HEK293T (cell line): ENCODE results near the gene MOGAT1.

Source experiments
- CTCF ChIA-PET: fragments of 350-600 bp; formaldehyde crosslinking; extraction: SDS; loops from one replicate; lab custom pipeline; 2021; ENCODE audit warnings: antibody characterized with exemption, inconsistent platforms; lab: Yijun Ruan, JAX
- POLR2A ChIA-PET: fragments of 350-600 bp; formaldehyde crosslinking; extraction: SDS; loops from one replicate; lab custom pipeline; 2020; ENCODE audit warnings: antibody characterized with exemption, inconsistent platforms; lab: Yijun Ruan, JAX
- DNase-seq: peaks from one replicate; pipeline ENCODE4 v3.0.0; 2012; ENCODE audit warnings: mixed read lengths; ENCODE audit errors: extremely low spot score
- ARNT ChIP-seq: fragments of 450-650 bp; IDR thresholded peaks from 2 replicates; pipeline ENCODE4 v1.6.1; 2017; ENCODE audit warnings: mild to moderate bottlenecking
- BHLHE40 ChIP-seq: fragments of 450-650 bp; IDR thresholded peaks from 2 replicates; pipeline ENCODE4 v1.6.1; 2016; ENCODE audit warnings: mild to moderate bottlenecking, moderate library complexity, borderline replicate concordance
- CTBP1 ChIP-seq: fragments of 450-650 bp; IDR thresholded peaks from 2 replicates; pipeline ENCODE4 v1.6.1; 2016; ENCODE audit warnings: borderline replicate concordance
- ELF4 ChIP-seq: fragments of 450-650 bp; IDR thresholded peaks from 2 replicates; pipeline ENCODE4 v1.6.1; 2017; ENCODE audit warnings: antibody characterized with exemption
- FOXA1 ChIP-seq: fragments of 450-650 bp; IDR thresholded peaks from 2 replicates; pipeline ENCODE4 v1.6.1; 2016; ENCODE audit warnings: mild to moderate bottlenecking
- FOXK2 ChIP-seq: fragments of 450-650 bp; IDR thresholded peaks from 2 replicates; pipeline ENCODE4 v1.6.1; 2016; ENCODE audit warnings: mild to moderate bottlenecking
- FOXM1 ChIP-seq: fragments of 450-650 bp; IDR thresholded peaks from 2 replicates; pipeline ENCODE4 v1.6.1; 2017; ENCODE audit warnings: mild to moderate bottlenecking, borderline replicate concordance
- HDGF ChIP-seq: fragments of 450-650 bp; IDR thresholded peaks from 2 replicates; pipeline ENCODE4 v1.6.1; 2017; ENCODE audit warnings: antibody characterized with exemption, borderline replicate concordance
- L3MBTL2 ChIP-seq: fragments of 450-650 bp; conservative IDR thresholded peaks from 2 replicates; pipeline ENCODE4 v1.6.1; 2016; ENCODE audit warnings: mild to moderate bottlenecking
- LEF1 ChIP-seq: fragments of 450-650 bp; IDR thresholded peaks from 2 replicates; pipeline ENCODE4 v1.6.1; 2017; ENCODE audit warnings: mild to moderate bottlenecking, borderline replicate concordance
- NFRKB ChIP-seq: fragments of 450-650 bp; IDR thresholded peaks from 2 replicates; pipeline ENCODE4 v1.6.1; 2016; ENCODE audit warnings: mild to moderate bottlenecking, moderate library complexity
- PKNOX1 ChIP-seq: fragments of 450-650 bp; IDR thresholded peaks from 2 replicates; pipeline ENCODE4 v1.6.1; 2016
- SP1 ChIP-seq: fragments of 450-650 bp; IDR thresholded peaks from 2 replicates; pipeline ENCODE4 v1.6.1; 2017
- SUZ12 ChIP-seq: fragments of 450-650 bp; IDR thresholded peaks from 2 replicates; pipeline ENCODE4 v1.6.1; 2016; ENCODE audit warnings: mild to moderate bottlenecking
- TARDBP ChIP-seq: fragments of 450-650 bp; IDR thresholded peaks from 2 replicates; pipeline ENCODE4 v1.6.1; 2016
- ZNF384 ChIP-seq: fragments of 450-650 bp; IDR thresholded peaks from 2 replicates; pipeline ENCODE4 v1.6.1; 2016

The MOGAT1 gene

GRCh38 chr2:222750533-222750932 lies 79.1 kb downstream of the MOGAT1 start:
- CTCF ChIA-PET = interaction anchor here (0.8 kb wide), 1 partner anchor 42 kb away, joined by 3 read pairs; no protein-coding TSS in a partner anchor

GRCh38 chr2:222751238-222751637 lies 79.8 kb downstream of the MOGAT1 start:
- DNase-seq = no peak
- ChIA-PET POLR2A (no interaction called here), CTCF (interaction anchor here (0.8 kb wide), 1 partner anchor 42 kb away, joined by 3 read pairs; no protein-coding TSS in a partner anchor)
- TF ChIP-seq ZNF384 = no peak
- no peak for TF ChIP-seq SUZ12
- no peak for TF ChIP-seq ARNT
- TF ChIP-seq PKNOX1 = no peak
- no peak for TF ChIP-seq HDGF
- no peak for TF ChIP-seq FOXK2
- no peak for TF ChIP-seq FOXM1
- TF ChIP-seq NFRKB = no peak
- TF ChIP-seq BHLHE40 = no peak
- no peak for TF ChIP-seq ELF4
- TF ChIP-seq CTBP1 = no peak

More at GRCh38 chr2:222750533-222750932, 79.1 kb downstream of the MOGAT1 start:
- DNase-seq = no peak
- TF ChIP-seq NFRKB = no peak
- TF ChIP-seq ELF4 = no peak
- no peak for TF ChIP-seq FOXA1
- TF ChIP-seq ARNT = no peak
- TF ChIP-seq PKNOX1 = no peak
- TF ChIP-seq LEF1 = no peak
- TF ChIP-seq ZNF384 = no peak
- TF ChIP-seq SUZ12 = no peak
- no peak for TF ChIP-seq HDGF
- POLR2A ChIA-PET = no interaction called here

- POLR2A ChIA-PET = interaction anchor here (1.7 kb wide), 1 partner anchor 110 kb away, joined by 6 read pairs; no protein-coding TSS in a partner anchor
- CTCF ChIA-PET = no interaction called here
- no peak for DNase-seq
- no peak for TF ChIP-seq TARDBP
- TF ChIP-seq PKNOX1 = no peak
- no peak for TF ChIP-seq ELF4
- no peak for TF ChIP-seq L3MBTL2
- no peak for TF ChIP-seq FOXM1
- TF ChIP-seq FOXA1 = no peak
- TF ChIP-seq SP1 = no peak
- TF ChIP-seq HDGF = no peak
- TF ChIP-seq SUZ12 = no peak
- TF ChIP-seq ARNT = no peak
- no peak for TF ChIP-seq ZNF384
- TF ChIP-seq NFRKB = no peak
- TF ChIP-seq BHLHE40 = no peak
- no peak for TF ChIP-seq LEF1
- TF ChIP-seq CTBP1 = no peak
- TF ChIP-seq FOXK2 = no peak
Measured at GRCh38 chr2:222751821-222752719, 80.6 kb downstream of the MOGAT1 start.

DNA sequence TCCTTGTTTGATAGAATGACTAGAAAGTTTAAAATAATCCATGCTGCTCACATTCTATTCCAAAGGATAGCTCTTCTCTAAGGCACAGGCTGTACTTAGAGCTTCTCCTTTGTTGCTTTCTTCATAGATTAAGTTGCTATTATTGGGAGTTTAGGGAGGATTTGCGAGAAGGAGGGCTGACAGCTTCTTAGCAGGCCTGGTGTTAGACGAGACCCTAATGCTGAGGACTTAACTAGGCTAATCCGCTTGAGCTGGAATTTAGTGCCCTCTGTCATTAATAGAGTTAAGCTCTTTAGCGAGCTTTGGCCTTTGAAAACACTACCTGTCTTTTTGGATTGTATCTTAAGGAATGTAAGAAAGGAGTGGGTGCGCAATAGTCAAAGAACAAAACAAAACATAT lies 81.3 kb downstream of the MOGAT1 start:
- no peak for DNase-seq
- TF ChIP-seq ARNT (no peak), NFRKB (no peak), FOXA1 (no peak), SUZ12 (no peak), L3MBTL2 (no peak), FOXM1 (no peak), TARDBP (no peak), FOXK2 (no peak), PKNOX1 (no peak), BHLHE40 (no peak), HDGF (no peak), ZNF384 (no peak), ELF4 (no peak), LEF1 (no peak), CTBP1 (no peak), SP1 (no peak)
- ChIA-PET CTCF (interaction anchor here (1.2 kb wide), 1 partner anchor 44 kb away, joined by 10 read pairs; no protein-coding TSS in a partner anchor), POLR2A (interaction anchor here (1.7 kb wide), 1 partner anchor 110 kb away, joined by 6 read pairs; no protein-coding TSS in a partner anchor)

DNA sequence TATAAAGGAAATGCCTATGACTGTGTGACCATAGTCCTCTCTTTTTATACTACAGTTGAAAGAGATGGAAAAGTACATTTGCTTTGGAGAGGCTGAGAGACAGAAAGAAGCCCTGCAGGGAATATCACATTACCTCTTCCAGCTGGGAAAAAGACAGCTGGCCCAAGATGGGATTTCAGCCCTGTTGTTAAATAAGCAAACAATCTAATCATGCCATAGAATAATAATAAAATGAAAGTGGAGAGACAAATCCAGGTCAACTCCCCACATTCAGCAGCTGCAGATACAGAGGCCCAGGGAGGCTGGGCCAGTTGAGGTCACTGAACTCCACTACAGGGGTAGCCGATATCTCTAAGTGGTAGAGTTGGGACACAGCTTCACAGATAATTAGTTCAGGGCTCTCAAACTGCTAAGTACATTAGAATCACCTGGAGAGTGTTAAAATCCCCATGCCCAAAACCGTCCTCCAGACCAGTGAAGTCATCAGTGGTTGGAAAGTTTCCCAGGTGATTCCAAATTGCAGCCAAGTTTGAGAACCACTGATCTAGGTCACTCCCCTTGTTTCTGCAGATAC lies 81.9 kb downstream of the MOGAT1 start:
- DNase-seq = peak; percentile 33
- POLR2A ChIA-PET = interaction anchor here (1.7 kb wide), 1 partner anchor 109 kb away, joined by 6 read pairs; no protein-coding TSS in a partner anchor
- TF ChIP-seq CTBP1 (peak; percentile 67; the same call in 1 of the 2 replicates), PKNOX1 (no peak)
- CTCF ChIA-PET = interaction anchor here (0.5 to 1.2 kb wide), 3 partner anchors 15 to 46 kb away, joined by 3 to 10 read pairs (median 3); no protein-coding TSS in a partner anchor
